GM18951 (cell line): ENCODE data around the gene GRIA4.

Source experiments
- POLR2A ChIP-seq: IDR thresholded peaks from 4 replicates; pipeline ENCODE4 v1.6.1; 2011; ENCODE audit warnings: mild to moderate bottlenecking; ENCODE audit not compliant: insufficient read length, insufficient read depth; ENCODE audit errors: extremely low read depth
- in situ Hi-C: fragments of 300-500 bp; cut with MboI; formaldehyde crosslinking; loops from one replicate; pipeline ENCODE4 v1.12.0; 2022; ENCODE audit warnings: low sequenced_read_pairs, mixed read lengths, inconsistent platforms; ENCODE audit not compliant: unreplicated experiment

Gene GRIA4

GRCh38 chr11:105705786-105706530 lies 96.1 kb downstream of the GRIA4 start:
- no peak for TF ChIP-seq POLR2A
- in situ Hi-C loops, result no loop called here

DNA sequence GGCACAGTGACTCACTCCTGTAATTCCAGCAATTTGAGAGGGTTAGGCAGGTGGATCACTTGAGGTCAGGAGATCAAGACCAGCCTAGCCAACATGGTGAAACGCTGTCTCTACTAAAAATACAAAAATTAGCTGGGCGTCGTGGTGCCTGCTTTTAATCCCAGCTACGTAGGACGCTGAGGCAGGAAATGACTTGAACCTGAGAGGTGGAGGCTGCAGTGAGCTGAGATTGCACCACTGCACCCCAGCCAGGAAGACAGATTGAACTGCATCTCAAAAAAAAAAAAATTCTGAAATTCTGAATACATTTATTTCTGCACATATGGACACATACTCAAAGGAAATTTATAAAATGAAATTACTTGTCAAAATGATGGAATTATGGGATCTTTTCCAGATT lies 103.2 kb downstream of the GRIA4 start:
- no peak for TF ChIP-seq POLR2A
- in situ Hi-C loops, result no loop called here

GRCh38 chr11:105713696-105714095 lies 103.8 kb downstream of the GRIA4 start:
- in situ Hi-C loops, result no loop called here
- TF ChIP-seq POLR2A, result no peak

- in situ Hi-C loops, result no loop called here
Observed at GRCh38 chr11:105718641-105719040, 108.8 kb downstream of the GRIA4 start.

GRCh38 chr11:105719073-105719822 lies 109.4 kb downstream of the GRIA4 start:
- in situ Hi-C loops, result no loop called here
- TF ChIP-seq POLR2A, result no peak

More at GRCh38 chr11:105718641-105719040, 108.8 kb downstream of the GRIA4 start:
- no peak for TF ChIP-seq POLR2A

DNA sequence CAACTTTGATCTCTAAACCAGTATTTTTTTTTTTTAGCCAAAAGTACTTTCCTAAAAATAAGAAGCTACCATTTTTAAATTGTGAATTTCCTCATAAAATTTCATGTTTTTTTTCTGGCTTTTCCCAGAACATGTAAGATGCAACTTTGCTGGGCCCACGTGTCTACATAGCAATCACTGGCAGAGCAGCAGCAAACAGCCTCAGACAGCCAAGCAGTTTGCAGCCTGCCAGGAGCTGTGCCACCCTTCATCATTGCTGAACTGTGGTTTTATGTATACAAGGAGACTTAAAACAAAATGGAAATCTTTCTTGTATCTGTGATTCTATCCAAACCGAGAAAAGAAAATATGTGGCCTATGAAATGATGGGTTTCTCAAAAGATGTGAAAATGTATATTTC lies 110.2 kb downstream of the GRIA4 start:
- no peak for TF ChIP-seq POLR2A
- in situ Hi-C loops, result no loop called here

DNA sequence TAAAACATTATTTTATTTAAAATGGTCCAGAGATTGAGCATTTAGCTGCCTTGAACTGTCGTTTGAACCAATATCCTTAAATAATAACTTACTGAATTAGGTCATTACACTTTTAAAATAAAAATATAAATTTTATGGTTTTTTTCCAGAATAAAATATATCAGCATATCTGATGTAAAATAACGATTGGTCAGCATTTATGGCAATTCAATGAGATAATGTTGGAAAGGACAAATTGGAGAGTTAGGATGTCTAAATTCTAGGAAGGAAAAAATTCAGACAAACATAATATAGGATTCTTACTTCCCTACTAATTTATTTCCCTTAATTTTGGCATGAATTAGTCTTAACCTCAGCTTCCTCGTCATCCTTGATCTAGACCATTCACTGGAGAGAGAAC lies 113.4 kb downstream of the GRIA4 start:
- no peak for TF ChIP-seq POLR2A
- in situ Hi-C loops, result no loop called here

DNA sequence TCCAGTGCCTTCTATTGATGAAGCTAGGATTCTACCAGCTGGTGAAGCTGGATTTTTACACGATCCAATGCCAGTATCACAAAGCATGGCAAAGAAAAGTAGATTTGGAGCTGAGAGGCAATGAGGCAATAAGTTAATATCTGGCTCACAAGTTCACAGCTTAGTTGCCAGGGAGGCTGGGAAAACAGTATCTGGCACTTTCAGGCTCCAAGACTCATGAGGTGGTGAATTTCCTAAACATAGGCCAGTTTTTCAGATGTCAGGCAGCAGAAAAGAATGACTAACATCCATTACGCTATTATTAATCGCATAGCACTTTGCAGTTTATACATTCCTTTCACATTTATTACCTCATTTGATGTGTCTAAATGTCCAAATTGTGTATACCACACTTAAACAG lies 122.7 kb downstream of the GRIA4 start:
- in situ Hi-C loops, result no loop called here

GRCh38 chr11:105734426-105734825 lies 124.6 kb downstream of the GRIA4 start:
- no peak for TF ChIP-seq POLR2A
- in situ Hi-C loops, result no loop called here

More for the DNA sequence above, 122.7 kb downstream of the GRIA4 start:
- no peak for TF ChIP-seq POLR2A

DNA sequence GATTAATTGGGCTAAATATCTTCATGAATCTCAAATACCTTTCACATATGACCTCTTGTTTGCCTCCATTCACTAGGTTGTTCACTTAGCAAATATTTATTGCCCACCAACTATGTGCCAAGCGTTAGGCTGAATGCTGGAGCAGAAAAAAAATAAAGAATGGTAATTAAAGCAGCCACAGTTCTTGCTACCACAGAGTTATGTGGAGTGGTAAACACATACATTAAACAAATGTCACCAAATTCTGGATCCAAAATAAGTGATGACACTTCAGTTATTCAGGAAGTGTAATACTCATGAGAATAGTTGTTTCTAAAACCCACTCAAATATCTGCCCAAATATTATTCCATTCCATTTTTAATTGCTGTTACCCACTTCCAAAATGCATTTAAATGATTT lies 128.4 kb downstream of the GRIA4 start:
- in situ Hi-C loops, result no loop called here
- TF ChIP-seq POLR2A, result no peak

- in situ Hi-C loops, result no loop called here
- TF ChIP-seq POLR2A, result no peak
Observed at GRCh38 chr11:105738986-105739795, 129.3 kb downstream of the GRIA4 start.

DNA sequence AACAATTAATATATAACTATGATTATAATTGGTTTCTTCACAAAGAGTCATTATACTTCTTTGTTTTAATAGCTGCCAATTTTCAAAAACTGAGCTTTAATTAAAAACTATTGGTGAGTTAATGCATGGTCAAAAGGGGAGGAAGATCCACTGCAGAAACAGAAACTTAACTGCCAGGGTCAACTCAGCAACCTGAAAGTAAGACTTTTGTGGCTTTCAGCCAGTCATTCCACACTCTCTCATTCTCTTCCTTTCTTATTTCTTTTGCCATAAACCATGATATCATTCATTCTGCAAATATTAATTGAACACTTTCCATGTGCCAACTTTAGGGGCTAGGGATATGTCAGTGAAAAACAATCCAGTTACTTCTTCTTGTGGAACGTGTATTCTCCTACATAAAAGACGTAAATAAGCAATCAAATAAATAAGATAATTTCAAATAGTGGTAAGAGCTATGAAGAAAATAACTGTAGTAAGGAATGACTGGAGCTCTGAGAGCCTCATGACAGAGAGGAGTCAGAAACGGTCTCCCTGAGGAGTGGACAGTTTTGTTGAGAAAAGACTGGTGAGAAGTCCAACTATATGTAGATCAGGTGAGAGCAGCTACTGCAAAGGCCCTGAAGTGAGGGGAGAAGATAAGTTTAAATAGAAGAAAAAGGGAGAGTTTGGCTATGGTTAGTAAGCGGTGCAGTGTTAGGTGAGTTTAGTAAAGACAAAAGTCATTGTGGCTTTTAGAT lies 130.5 kb downstream of the GRIA4 start:
- no peak for TF ChIP-seq POLR2A
- in situ Hi-C loops, result no loop called here
